GM12892 (cell line): ENCODE results near the gene PITPNC1.

Experiments
- POLR2A ChIP-seq: IDR thresholded peaks from 2 replicates; pipeline ENCODE4 v1.6.1; 2011; ENCODE audit warnings: low read depth, low read length, control low read depth
- POLR2AphosphoS5 ChIP-seq: IDR thresholded peaks from 2 replicates; pipeline ENCODE4 v1.6.1; 2011; ENCODE audit warnings: low read depth, low read length, control low read depth

DNA sequence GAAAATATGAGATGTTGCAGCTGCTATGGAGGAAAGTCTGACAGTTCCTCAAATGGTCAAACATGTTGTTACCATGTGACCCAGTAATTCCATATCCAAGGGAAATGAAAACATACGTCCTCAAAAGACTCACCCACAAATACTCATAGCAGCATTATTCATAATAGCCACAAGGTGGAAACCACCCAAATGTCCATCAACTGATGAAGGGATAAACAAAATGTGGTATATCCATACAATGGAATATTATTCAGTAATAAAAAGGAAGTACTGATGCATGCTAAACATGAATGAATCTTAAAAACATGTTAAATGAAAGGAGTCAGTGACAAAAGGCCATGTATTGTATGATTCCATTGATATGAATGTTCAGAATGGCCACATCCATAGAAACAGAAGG, 140.2 kb downstream of the PITPNC1 start:
- TF ChIP-seq POLR2AphosphoS5 (no peak), POLR2A (no peak)
